ENCODE measurements around the gene REEP6.

The REEP6 gene

DNA sequence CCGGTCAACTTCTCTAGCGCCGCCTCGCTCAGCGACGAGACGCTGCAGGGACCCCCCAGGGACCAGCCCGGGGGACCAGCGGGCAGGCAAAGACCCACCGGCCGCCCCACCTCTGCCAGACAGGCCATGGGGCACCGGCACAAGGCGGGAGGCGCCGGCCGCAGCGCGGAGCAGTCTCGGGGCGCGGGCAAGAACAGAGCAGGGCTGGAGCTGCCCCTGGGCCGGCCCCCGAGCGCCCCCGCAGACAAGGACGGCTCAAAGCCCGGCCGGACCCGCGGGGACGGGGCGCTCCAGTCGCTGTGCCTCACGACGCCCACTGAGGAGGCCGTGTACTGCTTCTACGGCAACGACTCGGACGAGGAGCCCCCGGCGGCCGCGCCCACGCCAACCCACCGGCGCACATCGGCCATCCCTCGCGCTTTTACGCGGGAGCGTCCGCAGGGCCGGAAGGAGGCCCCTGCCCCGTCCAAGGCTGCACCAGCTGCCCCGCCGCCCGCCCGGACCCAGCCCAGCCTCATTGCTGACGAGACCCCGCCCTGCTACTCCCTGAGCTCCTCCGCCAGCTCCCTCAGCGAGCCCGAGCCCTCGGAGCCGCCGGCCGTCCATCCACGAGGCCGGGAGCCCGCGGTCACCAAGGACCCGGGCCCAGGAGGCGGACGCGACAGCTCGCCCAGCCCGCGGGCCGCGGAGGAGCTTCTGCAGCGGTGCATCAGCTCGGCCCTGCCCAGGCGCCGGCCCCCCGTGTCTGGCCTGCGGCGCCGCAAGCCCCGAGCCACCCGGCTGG lies 23.3 kb upstream of the REEP6 start:
- H3K9me3 ChIP-seq (ENCODE audit: insufficient read depth, low read length) = no peaks in the 10 kb centered on the region
- H3K36me3 ChIP-seq (ENCODE audit: low read length) = no peaks in the 10 kb centered on the region
- H3K4me2 ChIP-seq (ENCODE audit: low read depth, low read length, poor library complexity, severe bottlenecking) = no peak overlapping the region
- no peak overlapping the region for H3K9ac ChIP-seq (ENCODE audit: low read length)
- H3F3A ChIP-seq (ENCODE audit: insufficient read depth) = no peaks in the 10 kb centered on the region
- H3K27ac ChIP-seq (ENCODE audit: low read depth, low read length) = no peak overlapping the region
- no peak overlapping the region for H2AFZ ChIP-seq (ENCODE audit: low read depth, low read length, severe bottlenecking)
- no peaks in the 10 kb centered on the region for H3K27me3 ChIP-seq (ENCODE audit: low read length)
- no peaks in the 10 kb centered on the region for H3K9me2 ChIP-seq (replicated peaks; ENCODE audit: insufficient read depth, low read length)
- TF ChIP-seq, protein P1, sequence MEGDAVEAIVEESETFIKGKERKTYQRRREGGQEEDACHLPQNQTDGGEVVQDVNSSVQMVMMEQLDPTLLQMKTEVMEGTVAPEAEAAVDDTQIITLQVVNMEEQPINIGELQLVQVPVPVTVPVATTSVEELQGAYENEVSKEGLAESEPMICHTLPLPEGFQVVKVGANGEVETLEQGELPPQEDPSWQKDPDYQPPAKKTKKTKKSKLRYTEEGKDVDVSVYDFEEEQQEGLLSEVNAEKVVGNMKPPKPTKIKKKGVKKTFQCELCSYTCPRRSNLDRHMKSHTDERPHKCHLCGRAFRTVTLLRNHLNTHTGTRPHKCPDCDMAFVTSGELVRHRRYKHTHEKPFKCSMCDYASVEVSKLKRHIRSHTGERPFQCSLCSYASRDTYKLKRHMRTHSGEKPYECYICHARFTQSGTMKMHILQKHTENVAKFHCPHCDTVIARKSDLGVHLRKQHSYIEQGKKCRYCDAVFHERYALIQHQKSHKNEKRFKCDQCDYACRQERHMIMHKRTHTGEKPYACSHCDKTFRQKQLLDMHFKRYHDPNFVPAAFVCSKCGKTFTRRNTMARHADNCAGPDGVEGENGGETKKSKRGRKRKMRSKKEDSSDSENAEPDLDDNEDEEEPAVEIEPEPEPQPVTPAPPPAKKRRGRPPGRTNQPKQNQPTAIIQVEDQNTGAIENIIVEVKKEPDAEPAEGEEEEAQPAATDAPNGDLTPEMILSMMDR (IDR thresholded peaks at IDR 0.05; ENCODE audit: insufficient read depth, low read length, poor library complexity, severe bottlenecking) = no peak
- no peak for TF ChIP-seq EZH2phosphoT487 (conservative IDR thresholded peaks at IDR 0.05; ENCODE audit: low read length)
- peaks cover 3% of the 10 kb centered on the region; the same call in 1 of the 2 replicates for H4K20me1 ChIP-seq (ENCODE audit: low read depth, low read length)
- H3K79me2 ChIP-seq (ENCODE audit: insufficient read depth, low read length) = no peaks in the 10 kb centered on the region
- no peak overlapping the region for H3K4me3 ChIP-seq (ENCODE audit: insufficient read depth, low read length, poor library complexity, severe bottlenecking)

DNA sequence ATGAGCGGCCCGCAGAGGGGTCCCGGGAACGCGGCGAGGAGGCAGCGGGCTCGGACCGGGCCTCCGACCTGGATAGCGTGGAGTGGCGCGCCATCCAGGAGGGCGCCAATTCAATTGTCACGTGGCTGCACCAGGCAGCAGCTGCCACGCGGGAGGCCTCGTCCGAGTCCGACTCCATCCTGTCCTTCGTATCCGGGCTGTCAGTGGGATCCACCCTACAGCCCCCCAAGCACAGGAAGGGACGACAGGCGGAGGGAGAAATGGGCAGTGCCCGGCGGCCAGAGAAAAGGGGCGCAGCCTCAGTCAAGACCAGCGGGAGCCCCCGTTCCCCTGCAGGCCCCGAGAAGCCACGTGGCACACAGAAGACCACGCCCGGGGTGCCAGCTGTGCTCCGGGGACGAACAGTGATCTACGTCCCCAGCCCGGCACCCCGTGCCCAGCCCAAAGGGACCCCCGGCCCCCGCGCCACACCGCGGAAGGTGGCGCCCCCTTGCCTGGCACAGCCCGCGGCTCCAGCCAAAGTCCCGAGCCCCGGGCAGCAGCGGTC lies 22.6 kb upstream of the REEP6 start:
- no peaks in the 10 kb centered on the region for H3K27me3 ChIP-seq (ENCODE audit: low read length)
- no peak overlapping the region for H2AFZ ChIP-seq (ENCODE audit: low read depth, low read length, severe bottlenecking)
- no peaks in the 10 kb centered on the region for H3K36me3 ChIP-seq (ENCODE audit: low read length)
- no peaks in the 10 kb centered on the region for H3K9me3 ChIP-seq (ENCODE audit: insufficient read depth, low read length)
- no peaks in the 10 kb centered on the region for H3K79me2 ChIP-seq (ENCODE audit: insufficient read depth, low read length)
- H3F3A ChIP-seq (ENCODE audit: insufficient read depth) = no peaks in the 10 kb centered on the region
- no peak overlapping the region for H3K27ac ChIP-seq (ENCODE audit: low read depth, low read length)
- H3K4me3 ChIP-seq (ENCODE audit: insufficient read depth, low read length, poor library complexity, severe bottlenecking) = no peak overlapping the region
- no peak overlapping the region for H3K4me2 ChIP-seq (ENCODE audit: low read depth, low read length, poor library complexity, severe bottlenecking)
- no peak overlapping the region for H3K9ac ChIP-seq (ENCODE audit: low read length)
- TF ChIP-seq, protein P1 (IDR thresholded peaks at IDR 0.05; ENCODE audit: insufficient read depth, low read length, poor library complexity, severe bottlenecking) = no peak
- no peak for TF ChIP-seq EZH2phosphoT487 (conservative IDR thresholded peaks at IDR 0.05; ENCODE audit: low read length)
- H3K9me2 ChIP-seq (replicated peaks; ENCODE audit: insufficient read depth, low read length) = no peaks in the 10 kb centered on the region
- H4K20me1 ChIP-seq (ENCODE audit: low read depth, low read length) = peaks cover 3% of the 10 kb centered on the region; the same call in 1 of the 2 replicates

DNA sequence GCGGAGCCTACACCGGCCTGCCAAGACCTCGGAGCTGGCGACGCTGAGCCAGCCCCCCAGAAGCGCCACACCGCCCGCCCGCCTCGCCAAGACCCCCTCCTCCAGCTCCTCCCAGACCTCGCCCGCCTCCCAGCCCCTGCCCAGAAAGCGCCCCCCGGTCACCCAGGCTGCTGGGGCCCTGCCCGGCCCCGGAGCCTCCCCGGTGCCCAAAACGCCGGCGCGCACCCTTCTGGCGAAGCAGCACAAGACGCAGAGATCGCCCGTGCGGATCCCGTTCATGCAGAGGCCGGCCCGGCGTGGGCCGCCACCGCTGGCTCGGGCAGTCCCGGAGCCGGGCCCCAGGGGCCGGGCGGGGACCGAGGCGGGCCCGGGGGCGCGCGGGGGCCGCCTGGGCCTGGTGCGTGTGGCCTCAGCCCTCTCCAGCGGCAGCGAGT lies 22.1 kb upstream of the REEP6 start:
- H3K36me3 ChIP-seq (ENCODE audit: low read length) = no peaks in the 10 kb centered on the region
- no peak overlapping the region for H3K4me2 ChIP-seq (ENCODE audit: low read depth, low read length, poor library complexity, severe bottlenecking)
- H3K27me3 ChIP-seq (ENCODE audit: low read length) = no peaks in the 10 kb centered on the region
- no peaks in the 10 kb centered on the region for H3K79me2 ChIP-seq (ENCODE audit: insufficient read depth, low read length)
- peaks cover 3% of the 10 kb centered on the region; the same call in 1 of the 2 replicates for H4K20me1 ChIP-seq (ENCODE audit: low read depth, low read length)
- H3K9me3 ChIP-seq (ENCODE audit: insufficient read depth, low read length) = no peaks in the 10 kb centered on the region
- no peak for TF ChIP-seq EZH2phosphoT487 (conservative IDR thresholded peaks at IDR 0.05; ENCODE audit: low read length)
- TF ChIP-seq, protein P1 (IDR thresholded peaks at IDR 0.05; ENCODE audit: insufficient read depth, low read length, poor library complexity, severe bottlenecking) = no peak
- no peaks in the 10 kb centered on the region for H3F3A ChIP-seq (ENCODE audit: insufficient read depth)
- no peak overlapping the region for H3K4me3 ChIP-seq (ENCODE audit: insufficient read depth, low read length, poor library complexity, severe bottlenecking)
- H3K9ac ChIP-seq (ENCODE audit: low read length) = no peak overlapping the region
- H2AFZ ChIP-seq (ENCODE audit: low read depth, low read length, severe bottlenecking) = no peak overlapping the region
- no peaks in the 10 kb centered on the region for H3K9me2 ChIP-seq (replicated peaks; ENCODE audit: insufficient read depth, low read length)
- H3K27ac ChIP-seq (ENCODE audit: low read depth, low read length) = no peak overlapping the region

Data from SU-DHL-6 (cell line).